ENCODE measurements around the gene SRMS.

DNA sequence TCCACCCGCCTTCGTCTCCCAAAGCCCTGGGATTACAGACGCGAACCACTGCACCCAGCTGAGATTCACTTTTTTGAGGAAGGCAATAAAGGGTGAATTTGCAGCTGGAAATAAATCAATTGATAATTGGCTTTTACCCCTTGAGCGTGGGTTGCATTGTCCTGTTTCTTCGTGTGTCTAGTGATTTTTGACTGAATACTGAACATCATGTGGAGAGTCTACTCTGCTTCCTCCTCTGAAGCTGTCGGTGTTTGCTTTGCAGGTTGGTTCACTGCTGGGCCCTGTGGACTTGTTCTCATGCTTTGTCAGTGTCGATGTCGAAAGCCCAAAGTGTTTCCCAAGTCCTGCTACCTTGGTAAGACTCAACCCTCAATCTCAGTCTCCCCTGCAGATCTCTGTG lies 42.9 kb downstream of the SRMS start:
- TF ChIP-seq EP300 (IDR thresholded peaks at IDR 0.05) (no peak), CTCF (IDR thresholded peaks at IDR 0.05) (no peak), POLR2AphosphoS5 (IDR thresholded peaks at IDR 0.05) (no peak)
